Measurements from ENCODE around the gene TRMT44.

- TF ChIP-seq, protein P1, sequence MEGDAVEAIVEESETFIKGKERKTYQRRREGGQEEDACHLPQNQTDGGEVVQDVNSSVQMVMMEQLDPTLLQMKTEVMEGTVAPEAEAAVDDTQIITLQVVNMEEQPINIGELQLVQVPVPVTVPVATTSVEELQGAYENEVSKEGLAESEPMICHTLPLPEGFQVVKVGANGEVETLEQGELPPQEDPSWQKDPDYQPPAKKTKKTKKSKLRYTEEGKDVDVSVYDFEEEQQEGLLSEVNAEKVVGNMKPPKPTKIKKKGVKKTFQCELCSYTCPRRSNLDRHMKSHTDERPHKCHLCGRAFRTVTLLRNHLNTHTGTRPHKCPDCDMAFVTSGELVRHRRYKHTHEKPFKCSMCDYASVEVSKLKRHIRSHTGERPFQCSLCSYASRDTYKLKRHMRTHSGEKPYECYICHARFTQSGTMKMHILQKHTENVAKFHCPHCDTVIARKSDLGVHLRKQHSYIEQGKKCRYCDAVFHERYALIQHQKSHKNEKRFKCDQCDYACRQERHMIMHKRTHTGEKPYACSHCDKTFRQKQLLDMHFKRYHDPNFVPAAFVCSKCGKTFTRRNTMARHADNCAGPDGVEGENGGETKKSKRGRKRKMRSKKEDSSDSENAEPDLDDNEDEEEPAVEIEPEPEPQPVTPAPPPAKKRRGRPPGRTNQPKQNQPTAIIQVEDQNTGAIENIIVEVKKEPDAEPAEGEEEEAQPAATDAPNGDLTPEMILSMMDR (IDR thresholded peaks at IDR 0.05) = no peak
- no peak for TF ChIP-seq POLR2A (IDR thresholded peaks at IDR 0.05)
Observed at GRCh38 chr4:8473198-8473919, 32.8 kb downstream of the TRMT44 start.

Data from adrenal gland (tissue), 5 donors.